Prostate gland (tissue), 2 donors: ENCODE measurements around the gene AMPH. TPM values are rescaled to one million over a fixed set of nuclear protein-coding genes. Genes with fewer than 3 reads are reported as not detected.
"Not testable (repeated sequence)": the region's sequence is repeated elsewhere in the genome, so short reads cannot be mapped to it uniquely, and the experiment has no call there.

Source experiments
- DNase-seq: peaks from one replicate; pipeline ENCODE4 v3.0.0-alpha.2; 2019; ENCODE audit warnings: low spot score
- H3K27ac ChIP-seq, 2 donors: fragments of 200-600 bp; sonication (generic); 2 replicates each; pipeline ENCODE4 v1.5.1; 2017 to 2019
- H3K27me3 ChIP-seq: fragments of 200-600 bp; sonication (generic); replicated peaks from 2 replicates; pipeline ENCODE4 v1.5.1; 2019; ENCODE audit not compliant: insufficient read depth
- H3K36me3 ChIP-seq, 2 donors: fragments of 200-600 bp; sonication (generic); 1 replicate in 1 of 2; 2 replicates in 1 of 2; pipeline versions ENCODE4 v1.5.1 to v1.8.1; 2017 to 2019
- H3K4me1 ChIP-seq: fragments of 200-600 bp; sonication (generic); replicated peaks from 2 replicates; pipeline ENCODE4 v1.5.1; 2019
- H3K4me3 ChIP-seq, 2 donors: fragments of 200-600 bp; sonication (generic); 2 replicates each; pipeline ENCODE4 v1.5.1; 2017 to 2019
- H3K9me3 ChIP-seq: fragments of 200-600 bp; sonication (generic); 2 replicates; pipeline ENCODE4 v1.5.1; 2017
- CTCF ChIP-seq, 4 experiments: fragments of 200-600 bp in 2 of 4; fragments of 450-650 bp in 2 of 4; sonication (generic) in 2 of 4; IDR thresholded peaks; 1 replicate in 3 of 4; 2 replicates in 1 of 4; pipeline ENCODE4 v1.5.1; 2016 to 2019; ENCODE audit warnings: antibody characterized with exemption in 4 of 4, mild to moderate bottlenecking in 2 of 4, moderate library complexity in 2 of 4
- WGBS: methylation state at CpG from one replicate; pipeline ENCODE4 v1.1.5; 2018; 5-methylcytosine and 5-hydroxymethylcytosine counted together
- intact Hi-C: fragments of 100-400 bp; cut with DNase I; formaldehyde crosslinking; loops from one replicate; pipeline ENCODE4 v1.14.2; 2022
- total RNA-seq, 2 donors: library from RNA; depleted of rRNA; stranded (reverse); fragments of >200 nt; gene quantifications; one replicate each; pipeline ENCODE4 v1.1.0, GENCODE V29; 2016

Gene AMPH
- total RNA-seq, 2 donors from 2014 or later = 5.9 TPM; not detected in 1

- H3K4me3 ChIP-seq, H3K9me3 ChIP-seq, H3K36me3 ChIP-seq, intact Hi-C loops, H3K27me3 ChIP-seq, DNase-seq, H3K4me1 ChIP-seq, H3K27ac ChIP-seq: not testable (repeated sequence)
- WGBS = 67% methylated on average over 6 of the region's 6 CpGs
- TF ChIP-seq CTCF (IDR thresholded peaks at IDR 0.05) = peak in 1 of 4 experiments; percentile 23
Measured at GRCh38 chr7:38349869-38350583, 281.1 kb downstream of the AMPH start.

- H3K4me3 ChIP-seq, H3K4me1 ChIP-seq, H3K9me3 ChIP-seq, intact Hi-C loops, H3K27me3 ChIP-seq, H3K27ac ChIP-seq, DNase-seq, H3K36me3 ChIP-seq: not testable (repeated sequence)
- WGBS = 82% methylated on average over 8 of the region's 9 CpGs
Measured at GRCh38 chr7:38349126-38349795, 281.9 kb downstream of the AMPH start.

GRCh38 chr7:38345299-38346172 is 285.6 kb downstream of the AMPH start:
- H3K36me3 ChIP-seq, intact Hi-C loops, DNase-seq, H3K27me3 ChIP-seq, H3K9me3 ChIP-seq, H3K4me1 ChIP-seq, H3K4me3 ChIP-seq: not testable (repeated sequence)
- TF ChIP-seq CTCF (IDR thresholded peaks at IDR 0.05) = peak; percentile 18 to 63 (median 33)
- WGBS = 74% methylated on average over 4 of the region's 6 CpGs
- peak overlapping the region in 1 of 2 donors; percentile 19 for H3K27ac ChIP-seq

- H3K36me3 ChIP-seq, H3K4me1 ChIP-seq, H3K4me3 ChIP-seq, H3K27me3 ChIP-seq, H3K9me3 ChIP-seq, intact Hi-C loops, DNase-seq: not testable (repeated sequence)
- WGBS = 55% methylated on average over 3 of the region's 3 CpGs
- peak overlapping the region; percentile 19 to 38 for H3K27ac ChIP-seq
Measured at GRCh38 chr7:38344741-38345140, 286.4 kb downstream of the AMPH start.

- WGBS = 76% methylated on average over 5 of the region's 5 CpGs
- intact Hi-C loops, DNase-seq, H3K4me3 ChIP-seq, H3K36me3 ChIP-seq, H3K9me3 ChIP-seq, H3K4me1 ChIP-seq, H3K27me3 ChIP-seq: not testable (repeated sequence)
- peak overlapping the region in 1 of 2 donors; percentile 16 for H3K27ac ChIP-seq
Measured at GRCh38 chr7:38342135-38342534, 289.0 kb downstream of the AMPH start.

- DNase-seq, intact Hi-C loops, H3K27me3 ChIP-seq, H3K4me3 ChIP-seq, H3K9me3 ChIP-seq, H3K36me3 ChIP-seq, H3K4me1 ChIP-seq: not testable (repeated sequence)
- peak overlapping the region; percentile 44 to 51 for H3K27ac ChIP-seq
- 91% methylated on average over 2 of the region's 2 CpGs for WGBS
Measured at GRCh38 chr7:38341172-38341705, 289.9 kb downstream of the AMPH start.
